Measurements from ENCODE around the gene SH3YL1.

DNA sequence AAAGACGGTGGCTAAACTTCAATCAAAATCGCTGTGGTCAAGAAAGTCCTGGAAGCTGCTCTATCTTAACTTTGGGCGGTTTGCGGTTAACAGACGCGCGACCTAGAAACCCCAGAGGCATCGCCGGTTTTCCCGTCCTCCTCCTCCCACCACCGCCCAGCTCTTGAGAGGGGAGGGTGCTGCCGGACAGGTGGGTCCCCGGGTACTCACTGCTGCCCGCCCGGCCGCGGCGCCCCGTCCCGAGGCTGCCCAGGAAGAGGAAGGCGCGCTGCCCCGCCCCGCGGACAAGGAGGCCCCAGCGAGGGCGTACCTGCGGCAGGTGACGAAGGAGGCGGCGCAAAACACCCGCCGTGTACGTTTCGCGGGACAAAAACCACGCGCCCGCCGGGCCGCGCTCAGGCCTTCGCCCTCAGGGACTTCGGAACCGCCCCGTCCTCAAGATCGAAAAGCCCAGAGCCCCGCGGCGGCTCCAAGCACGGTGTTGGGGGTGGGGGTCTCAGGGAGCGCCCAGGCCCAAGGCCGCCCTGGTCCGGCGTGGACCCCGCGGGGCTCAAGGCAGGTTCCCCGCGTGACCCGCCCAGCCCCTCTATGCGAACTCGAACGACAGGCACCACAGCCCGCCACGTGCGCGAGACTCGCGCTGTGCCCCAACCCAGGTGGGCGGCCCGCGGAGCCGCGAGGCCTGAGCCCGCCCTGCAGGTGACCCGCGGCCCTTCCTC, at the start of gene SH3YL1:
- TF ChIP-seq CTCF (IDR thresholded peaks at IDR 0.05; ENCODE audit: low read depth, low read length, poor library complexity, severe bottlenecking) = no peak
- no peak for TF ChIP-seq EZH2phosphoT487 (IDR thresholded peaks at IDR 0.05; ENCODE audit: borderline replicate concordance, low read length)
